RWPE1 (cell line): ENCODE measurements around the gene SSH2.

Source experiments
- CTCF ChIA-PET: fragments of 350-600 bp; sonication (Branson Sonifier 250); formaldehyde crosslinking; extraction: SDS; loops from one replicate; lab custom pipeline; 2021; lab: Yijun Ruan, JAX
- POLR2A ChIA-PET: fragments of 400-600 bp; formaldehyde crosslinking; extraction: SDS; loops from one replicate; lab custom pipeline; 2020; ENCODE audit warnings: antibody characterized with exemption; ENCODE audit not compliant: low non-redundant PET; lab: Yijun Ruan, JAX
- DNase-seq: peaks from one replicate; pipeline ENCODE4 v3.0.0; 2012; ENCODE audit warnings: low spot score
- H3K27ac ChIP-seq: fragments of 450-650 bp; 2 replicates; pipeline ENCODE4 v1.5.1; 2017
- TF ChIP-seq, protein P1 (sequence below): fragments of 450-650 bp; conservative IDR thresholded peaks from 2 replicates; pipeline ENCODE4 v1.5.1; 2017; ENCODE audit warnings: low read depth, mild to moderate bottlenecking

SSH2 gene

GRCh38 chr17:29766796-29767327 lies 163.2 kb downstream of the SSH2 start:
- TF ChIP-seq, protein P1, sequence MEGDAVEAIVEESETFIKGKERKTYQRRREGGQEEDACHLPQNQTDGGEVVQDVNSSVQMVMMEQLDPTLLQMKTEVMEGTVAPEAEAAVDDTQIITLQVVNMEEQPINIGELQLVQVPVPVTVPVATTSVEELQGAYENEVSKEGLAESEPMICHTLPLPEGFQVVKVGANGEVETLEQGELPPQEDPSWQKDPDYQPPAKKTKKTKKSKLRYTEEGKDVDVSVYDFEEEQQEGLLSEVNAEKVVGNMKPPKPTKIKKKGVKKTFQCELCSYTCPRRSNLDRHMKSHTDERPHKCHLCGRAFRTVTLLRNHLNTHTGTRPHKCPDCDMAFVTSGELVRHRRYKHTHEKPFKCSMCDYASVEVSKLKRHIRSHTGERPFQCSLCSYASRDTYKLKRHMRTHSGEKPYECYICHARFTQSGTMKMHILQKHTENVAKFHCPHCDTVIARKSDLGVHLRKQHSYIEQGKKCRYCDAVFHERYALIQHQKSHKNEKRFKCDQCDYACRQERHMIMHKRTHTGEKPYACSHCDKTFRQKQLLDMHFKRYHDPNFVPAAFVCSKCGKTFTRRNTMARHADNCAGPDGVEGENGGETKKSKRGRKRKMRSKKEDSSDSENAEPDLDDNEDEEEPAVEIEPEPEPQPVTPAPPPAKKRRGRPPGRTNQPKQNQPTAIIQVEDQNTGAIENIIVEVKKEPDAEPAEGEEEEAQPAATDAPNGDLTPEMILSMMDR: no peak
- no peak for DNase-seq
- ChIA-PET CTCF (interaction anchor here (1.0 kb wide), 1 partner anchor 25 kb away, joined by 5 read pairs; no protein-coding TSS in a partner anchor), POLR2A (no interaction called here)
- no peak overlapping the region for H3K27ac ChIP-seq

DNA sequence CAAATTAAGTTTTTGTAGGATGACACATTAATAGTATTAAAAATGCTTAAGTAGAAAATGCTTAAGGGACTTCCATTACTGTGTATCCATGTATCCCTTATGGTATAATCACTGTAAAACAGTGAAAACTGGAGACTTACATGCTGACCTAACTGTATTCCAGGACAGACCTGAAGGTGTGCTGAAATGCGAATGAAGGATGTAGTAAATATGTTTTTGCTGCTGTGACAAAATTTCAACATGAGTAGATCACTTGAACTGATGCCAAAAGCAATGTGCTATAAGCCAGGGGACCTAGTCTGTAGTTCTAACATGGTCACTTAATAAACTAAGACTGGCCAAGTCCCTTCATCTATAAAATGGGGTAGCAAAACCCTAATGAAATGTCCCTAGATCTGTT lies 165.3 kb downstream of the SSH2 start:
- TF ChIP-seq, protein P1: no peak
- POLR2A ChIA-PET: no interaction called here
- DNase-seq: no peak
- CTCF ChIA-PET: interaction anchor here (1.4 kb wide), 1 partner anchor 15 kb away, joined by 7 read pairs; no protein-coding TSS in a partner anchor
- no peak overlapping the region for H3K27ac ChIP-seq

DNA sequence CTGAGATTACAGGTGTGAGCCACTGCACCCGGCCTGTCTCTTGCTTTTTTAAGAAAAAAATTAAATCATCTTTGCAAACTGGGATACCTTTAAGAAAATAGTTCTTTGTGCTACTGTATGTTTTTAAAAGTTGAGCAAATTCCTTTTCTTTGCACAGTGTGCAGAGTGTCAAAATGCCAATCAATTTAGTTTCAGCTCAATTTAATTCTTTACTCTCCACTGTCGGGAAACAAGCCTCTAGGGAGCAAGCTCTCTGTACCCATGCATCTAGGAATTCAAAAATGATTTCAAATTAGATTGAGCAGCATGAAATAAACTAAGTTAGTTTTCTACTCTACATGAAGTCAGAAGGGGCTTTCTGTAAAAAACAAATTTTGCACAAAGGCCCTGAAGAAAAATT lies 165.8 kb downstream of the SSH2 start:
- CTCF ChIA-PET: interaction anchor here (1.4 kb wide), 1 partner anchor 15 kb away, joined by 7 read pairs; no protein-coding TSS in a partner anchor
- H3K27ac ChIP-seq: no peak overlapping the region
- POLR2A ChIA-PET: no interaction called here
- no peak for DNase-seq
- TF ChIP-seq, protein P1: no peak

DNA sequence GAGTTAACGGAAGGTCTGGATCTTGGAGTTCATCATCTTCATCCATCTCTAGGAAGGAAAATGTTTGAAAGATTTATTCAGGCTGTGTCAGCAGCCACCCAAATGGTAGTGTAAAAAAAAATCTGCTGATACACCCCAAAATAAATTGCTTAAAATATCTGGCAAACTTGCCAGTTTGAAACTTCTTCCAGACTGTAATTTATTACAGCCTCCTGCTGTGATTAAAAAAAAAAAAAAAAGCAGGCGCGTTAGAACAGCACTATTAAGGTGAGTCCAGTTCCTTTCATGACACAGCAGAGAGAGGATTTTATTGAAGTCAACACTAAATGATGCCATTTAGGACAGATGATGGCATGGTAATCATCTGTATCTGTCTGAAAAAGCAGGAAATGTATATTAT lies 166.8 kb downstream of the SSH2 start:
- DNase-seq: no peak
- H3K27ac ChIP-seq: no peak overlapping the region
- ChIA-PET POLR2A (no interaction called here), CTCF (interaction anchor here (0.5 to 1.4 kb wide), 3 partner anchors 16 to 1597 kb away, joined by 3 to 7 read pairs (median 4); no protein-coding TSS in a partner anchor)
- TF ChIP-seq, protein P1: no peak

GRCh38 chr17:29761040-29761761 lies 168.8 kb downstream of the SSH2 start:
- POLR2A ChIA-PET: interaction anchor here (0.6 kb wide), 1 partner anchor 69 kb away, joined by 5 read pairs; no protein-coding TSS in a partner anchor
- CTCF ChIA-PET: interaction anchor here (1.2 to 1.4 kb wide), 2 partner anchors 10 to 121 kb away, joined by 3 to 6 read pairs; no protein-coding TSS in a partner anchor
- TF ChIP-seq, protein P1: no peak

DNA sequence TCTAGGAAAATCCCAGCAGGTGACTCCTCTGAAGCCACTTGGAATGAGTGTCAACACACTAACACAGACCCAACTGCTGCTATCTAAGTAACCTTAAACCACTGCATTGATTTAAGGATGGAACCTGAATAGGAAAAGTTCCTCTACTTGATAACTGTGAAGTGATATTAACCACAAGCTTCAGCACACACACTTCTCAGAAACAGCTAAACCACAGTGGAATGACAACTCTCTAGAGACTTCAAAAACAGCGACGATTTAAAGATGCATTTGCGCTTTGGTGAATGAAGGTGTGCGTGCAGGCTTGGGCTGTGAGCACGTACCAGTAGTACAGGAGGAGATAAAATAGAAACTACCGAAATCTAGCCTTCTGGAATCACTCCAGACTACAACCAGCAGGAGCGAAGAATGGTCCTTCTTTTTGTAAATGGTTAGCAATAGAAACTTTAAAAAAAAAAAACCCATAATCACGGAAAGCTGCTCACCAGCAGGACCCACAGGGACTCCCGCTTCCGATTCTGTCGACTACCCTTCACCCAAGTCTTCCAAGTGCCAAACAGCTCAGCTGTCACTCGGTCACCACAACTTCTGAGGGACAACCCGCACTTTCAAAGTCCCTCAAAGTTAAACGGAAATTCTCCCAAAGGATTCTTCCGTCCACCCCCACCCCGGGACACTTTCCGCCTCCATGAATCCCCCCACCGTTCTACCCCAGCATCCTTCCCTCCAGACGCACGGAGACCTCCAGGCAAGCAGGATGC lies 169.6 kb downstream of the SSH2 start:
- ChIA-PET CTCF (interaction anchor here (0.5 to 1.4 kb wide), 3 partner anchors 9 to 127 kb away, joined by 3 to 6 read pairs (median 3); no protein-coding TSS in a partner anchor), POLR2A (no interaction called here)
- peak; percentile 7 for DNase-seq
- H3K27ac ChIP-seq: peak overlapping the region; percentile 80
- TF ChIP-seq, protein P1: no peak

More at GRCh38 chr17:29761040-29761761, 168.8 kb downstream of the SSH2 start:
- peak; percentile 80 for DNase-seq
- H3K27ac ChIP-seq: peak overlapping the region; percentile 80
